ENCODE measurements around the gene CACNG6.

The CACNG6 gene

DNA sequence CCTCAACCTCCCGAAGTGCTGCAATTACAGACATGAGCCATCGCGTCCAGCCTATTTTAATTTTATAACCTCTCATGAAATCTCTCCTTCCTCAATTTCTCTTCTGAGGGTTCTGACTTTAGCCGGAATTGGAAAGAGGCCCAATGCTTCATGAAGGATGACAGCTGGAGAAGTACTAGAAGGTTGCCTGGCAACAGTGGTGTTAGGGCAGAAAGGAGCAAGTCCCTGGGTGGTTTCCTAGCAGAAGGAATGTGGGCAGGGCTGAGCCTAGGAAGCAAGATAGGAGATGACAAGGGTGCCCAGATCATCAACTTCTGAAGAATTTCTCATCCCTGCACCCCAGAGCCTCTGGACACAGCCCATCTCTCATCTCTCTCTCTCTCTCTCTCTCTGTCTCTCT, 25.8 kb downstream of the CACNG6 start:
- Histone ChIP-seq H3K27me3 (peaks cover 0 to 24% of the 10 kb centered on the region in 2 donors), H3K27ac (no peak overlapping the region), H3K4me1 (no peaks in the 10 kb centered on the region), H3K9me3 (no peaks in the 10 kb centered on the region), H3K4me3 (no peak overlapping the region), H3K36me3 (no peaks in the 10 kb centered on the region)
- TF ChIP-seq, protein P1, sequence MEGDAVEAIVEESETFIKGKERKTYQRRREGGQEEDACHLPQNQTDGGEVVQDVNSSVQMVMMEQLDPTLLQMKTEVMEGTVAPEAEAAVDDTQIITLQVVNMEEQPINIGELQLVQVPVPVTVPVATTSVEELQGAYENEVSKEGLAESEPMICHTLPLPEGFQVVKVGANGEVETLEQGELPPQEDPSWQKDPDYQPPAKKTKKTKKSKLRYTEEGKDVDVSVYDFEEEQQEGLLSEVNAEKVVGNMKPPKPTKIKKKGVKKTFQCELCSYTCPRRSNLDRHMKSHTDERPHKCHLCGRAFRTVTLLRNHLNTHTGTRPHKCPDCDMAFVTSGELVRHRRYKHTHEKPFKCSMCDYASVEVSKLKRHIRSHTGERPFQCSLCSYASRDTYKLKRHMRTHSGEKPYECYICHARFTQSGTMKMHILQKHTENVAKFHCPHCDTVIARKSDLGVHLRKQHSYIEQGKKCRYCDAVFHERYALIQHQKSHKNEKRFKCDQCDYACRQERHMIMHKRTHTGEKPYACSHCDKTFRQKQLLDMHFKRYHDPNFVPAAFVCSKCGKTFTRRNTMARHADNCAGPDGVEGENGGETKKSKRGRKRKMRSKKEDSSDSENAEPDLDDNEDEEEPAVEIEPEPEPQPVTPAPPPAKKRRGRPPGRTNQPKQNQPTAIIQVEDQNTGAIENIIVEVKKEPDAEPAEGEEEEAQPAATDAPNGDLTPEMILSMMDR (IDR thresholded peaks at IDR 0.05): no peak
- DNase-seq: no peak
- intact Hi-C loops (cut with DNase I; ENCODE audit: low total_unique reads): no loop called here

DNA sequence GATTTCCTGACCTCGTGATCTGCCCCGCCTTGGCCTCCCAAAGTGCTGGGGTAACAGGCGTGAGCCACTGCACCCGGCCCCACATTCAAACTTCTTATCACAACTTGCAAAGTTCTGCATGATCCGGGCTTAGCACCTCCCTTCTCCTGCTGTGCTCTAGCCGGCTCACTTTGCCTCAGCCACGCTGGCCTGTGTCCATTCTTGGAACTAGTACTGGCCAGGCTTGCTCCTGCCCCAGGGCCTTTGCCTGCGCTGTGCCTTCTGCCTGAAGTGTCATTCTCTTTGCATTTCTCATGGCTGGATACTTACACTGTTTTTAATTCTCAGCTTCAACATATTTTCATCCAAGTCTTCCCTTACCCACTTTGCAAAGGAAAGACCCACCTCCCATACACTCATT, 29.9 kb downstream of the CACNG6 start:
- no peaks in the 10 kb centered on the region for H3K4me1 ChIP-seq
- H3K4me3 ChIP-seq: no peak overlapping the region
- no peaks in the 10 kb centered on the region for H3K9me3 ChIP-seq
- H3K27ac ChIP-seq: no peak overlapping the region
- no peak for DNase-seq
- peaks cover 0 to 25% of the 10 kb centered on the region in 2 donors for H3K27me3 ChIP-seq
- TF ChIP-seq, protein P1 (IDR thresholded peaks at IDR 0.05): no peak
- intact Hi-C loops (cut with DNase I; ENCODE audit: low total_unique reads): no loop called here
- H3K36me3 ChIP-seq: no peaks in the 10 kb centered on the region

DNA sequence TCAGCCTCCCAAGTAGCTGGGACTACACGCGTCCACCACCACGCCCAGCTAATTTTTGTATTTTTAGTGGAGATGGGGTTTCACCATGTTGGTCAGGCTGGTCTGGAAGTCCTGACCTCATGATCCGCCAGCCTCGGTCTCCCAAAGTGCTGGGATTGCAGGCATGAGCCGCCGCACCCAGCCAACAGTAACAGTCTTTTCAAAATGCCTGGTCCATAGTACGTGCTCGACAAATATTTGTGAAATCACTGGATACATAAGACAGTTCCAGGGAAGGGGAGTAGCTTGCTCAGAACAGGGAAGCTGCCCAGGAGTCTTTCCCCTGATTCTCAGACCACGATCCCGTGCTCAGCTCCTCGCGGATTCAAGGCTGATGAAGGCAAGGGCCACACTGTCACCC, 30.5 kb downstream of the CACNG6 start:
- no peak overlapping the region for H3K4me3 ChIP-seq
- H3K27me3 ChIP-seq: peaks cover 0 to 25% of the 10 kb centered on the region in 2 donors
- H3K9me3 ChIP-seq: no peaks in the 10 kb centered on the region
- no peak overlapping the region for H3K27ac ChIP-seq
- H3K36me3 ChIP-seq: no peaks in the 10 kb centered on the region
- intact Hi-C loops (cut with DNase I; ENCODE audit: low total_unique reads): loop anchor here (2.0 kb wide), 1 partner anchor 183 kb away; no protein-coding TSS in a partner anchor
- TF ChIP-seq, protein P1 (IDR thresholded peaks at IDR 0.05): no peak
- DNase-seq: no peak
- no peaks in the 10 kb centered on the region for H3K4me1 ChIP-seq

DNA sequence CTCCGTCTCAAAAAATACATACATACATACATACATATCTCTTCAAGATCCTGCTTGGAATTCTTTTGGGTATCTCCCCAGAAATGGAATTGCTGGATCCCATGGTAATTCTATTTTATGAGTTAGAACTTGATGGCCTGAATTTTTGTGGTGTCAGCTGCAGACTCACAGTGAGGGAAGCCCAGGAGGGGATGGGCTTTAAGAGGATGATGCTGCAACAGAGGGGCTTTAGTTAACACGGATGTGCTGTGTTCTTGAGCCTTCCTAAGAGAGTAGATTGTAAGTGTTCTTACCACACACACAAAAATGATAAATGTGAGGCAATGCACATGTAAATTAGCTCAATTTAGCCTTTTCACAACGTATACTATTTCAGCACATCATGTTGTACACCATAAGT, 31.8 kb downstream of the CACNG6 start:
- H3K4me1 ChIP-seq: no peaks in the 10 kb centered on the region
- TF ChIP-seq, protein P1 (IDR thresholded peaks at IDR 0.05): no peak
- H3K9me3 ChIP-seq: no peaks in the 10 kb centered on the region
- no peaks in the 10 kb centered on the region for H3K36me3 ChIP-seq
- H3K27ac ChIP-seq: no peak overlapping the region
- DNase-seq: no peak
- H3K27me3 ChIP-seq: peaks cover 0 to 30% of the 10 kb centered on the region in 2 donors
- intact Hi-C loops (cut with DNase I; ENCODE audit: low total_unique reads): loop anchor here (2.0 kb wide), 1 partner anchor 184 kb away; no protein-coding TSS in a partner anchor
- H3K4me3 ChIP-seq: no peak overlapping the region

DNA sequence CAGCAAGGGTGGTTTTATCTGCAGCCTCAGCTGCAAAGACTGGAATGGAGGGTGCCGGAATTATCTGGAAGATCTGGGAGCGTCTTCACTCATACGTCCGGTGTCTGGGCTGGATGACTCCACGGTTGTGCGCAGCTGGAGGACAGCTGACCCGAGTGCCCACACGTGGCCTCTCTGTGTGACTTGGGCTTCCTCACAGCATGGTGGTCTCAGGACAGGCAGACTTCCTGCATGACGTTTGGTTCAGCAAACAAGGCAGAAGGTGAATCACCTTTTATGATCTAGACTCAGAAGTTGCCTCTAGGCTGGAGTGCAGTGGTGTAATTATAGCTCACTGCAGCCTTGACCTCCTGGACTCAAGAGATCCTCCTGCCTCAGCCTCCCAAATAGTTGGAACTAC, 33.2 kb downstream of the CACNG6 start:
- intact Hi-C loops (cut with DNase I; ENCODE audit: low total_unique reads): no loop called here
- TF ChIP-seq, protein P1 (IDR thresholded peaks at IDR 0.05): no peak
- H3K27ac ChIP-seq: no peak overlapping the region
- peaks cover 0 to 37% of the 10 kb centered on the region in 2 donors for H3K27me3 ChIP-seq
- no peak for DNase-seq
- H3K9me3 ChIP-seq: no peaks in the 10 kb centered on the region
- H3K4me1 ChIP-seq: no peaks in the 10 kb centered on the region
- H3K36me3 ChIP-seq: no peaks in the 10 kb centered on the region
- H3K4me3 ChIP-seq: no peak overlapping the region

DNA sequence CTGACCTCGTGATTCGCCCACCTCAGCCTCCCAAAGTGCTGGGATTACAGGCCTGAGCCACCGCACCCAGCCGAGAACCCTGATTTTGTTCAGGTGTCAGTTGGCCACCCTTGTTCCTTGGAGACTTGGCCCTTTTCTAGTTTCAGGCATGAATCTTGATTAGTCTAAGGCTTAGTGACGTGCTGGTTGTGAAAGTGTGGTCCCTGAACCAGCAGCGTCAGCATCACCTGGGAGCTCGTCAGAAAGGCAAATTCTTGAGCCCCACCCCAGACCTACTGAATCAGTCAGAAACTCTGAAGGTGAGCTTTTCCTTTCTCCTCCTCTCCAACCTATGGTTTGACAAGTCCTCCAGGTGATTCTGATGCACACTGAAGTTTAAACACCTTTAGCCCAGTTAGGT, 35.2 kb downstream of the CACNG6 start:
- Histone ChIP-seq H3K4me1 (no peaks in the 10 kb centered on the region), H3K27ac (no peak overlapping the region), H3K36me3 (no peaks in the 10 kb centered on the region), H3K9me3 (no peaks in the 10 kb centered on the region), H3K27me3 (peaks cover 0 to 41% of the 10 kb centered on the region in 2 donors), H3K4me3 (no peak overlapping the region)
- TF ChIP-seq, protein P1 (IDR thresholded peaks at IDR 0.05): no peak
- no peak for DNase-seq
- intact Hi-C loops (cut with DNase I; ENCODE audit: low total_unique reads): no loop called here

Data from tibial artery (tissue), 4 donors.